Liver (tissue), 9 donors: ENCODE data around the gene IL36B. TPM values are rescaled to one million over a fixed set of nuclear protein-coding genes. Genes with fewer than 3 reads are reported as not detected.

Experiments
- DNase-seq: peaks from one replicate; pipeline ENCODE4 v3.0.0-alpha.2; 2017; ENCODE audit warnings: low spot score
- H3K27ac ChIP-seq, 2 donors: one replicate each; pipeline ENCODE4 v1.7.0; 2013; ENCODE audit warnings: inconsistent platforms in 2 of 2, low read length in 2 of 2, control low read depth in 1 of 2, low read depth in 1 of 2, mild to moderate bottlenecking in 1 of 2
- H3K27me3 ChIP-seq, 4 donors: one replicate each; pipeline versions ENCODE4 v1.6.1 to v1.7.0; 2013; ENCODE audit warnings: low read length in 3 of 4, inconsistent platforms in 1 of 4, mild to moderate bottlenecking in 1 of 4, moderate library complexity in 1 of 4; ENCODE audit not compliant: control insufficient read depth in 4 of 4, insufficient read depth in 4 of 4
- H3K36me3 ChIP-seq, 4 donors: one replicate each; pipeline versions ENCODE4 v1.6.1 to v1.7.0; 2013; ENCODE audit warnings: low read length in 3 of 4, mild to moderate bottlenecking in 3 of 4, low read depth in 1 of 4, moderate library complexity in 1 of 4; ENCODE audit not compliant: control insufficient read depth in 4 of 4, insufficient read depth in 3 of 4
- H3K4me1 ChIP-seq, 4 donors: one replicate each; pipeline versions ENCODE4 v1.6.1 to v1.7.0; 2013; ENCODE audit warnings: low read length in 3 of 4, mild to moderate bottlenecking in 3 of 4, moderate library complexity in 1 of 4; ENCODE audit not compliant: control insufficient read depth in 4 of 4, insufficient read depth in 4 of 4
- H3K4me3 ChIP-seq, 3 donors: one replicate each; pipeline versions ENCODE4 v1.6.1 to v1.7.0; 2013; ENCODE audit warnings: low read length in 3 of 3, control low read depth in 1 of 3, low read depth in 1 of 3, mild to moderate bottlenecking in 1 of 3
- H3K9ac ChIP-seq, 2 donors: one replicate each; pipeline ENCODE4 v1.7.0; 2013; ENCODE audit warnings: low read length in 2 of 2, mild to moderate bottlenecking in 2 of 2, moderate library complexity in 2 of 2, control low read depth in 1 of 2, low read depth in 1 of 2
- H3K9me3 ChIP-seq, 4 donors: one replicate each; pipeline versions ENCODE4 v1.6.1 to v1.7.0; 2013; ENCODE audit warnings: low read length in 3 of 4; ENCODE audit not compliant: control insufficient read depth in 4 of 4
- EGR1 ChIP-seq, 2 donors: IDR thresholded peaks; 2 replicates each; pipeline ENCODE4 v1.6.1; 2016 to 2018; ENCODE audit warnings: antibody characterized with exemption in 2 of 2, low read depth in 2 of 2
- FOXA1 ChIP-seq: IDR thresholded peaks from 2 replicates; pipeline ENCODE4 v1.6.1; 2016; ENCODE audit warnings: antibody characterized with exemption
- FOXA2 ChIP-seq: IDR thresholded peaks from 2 replicates; pipeline ENCODE4 v1.6.1; 2016; ENCODE audit warnings: antibody characterized with exemption
- GABPA ChIP-seq, 2 donors: IDR thresholded peaks in 1 of 2; conservative IDR thresholded peaks in 1 of 2; 2 replicates each; pipeline ENCODE4 v1.6.1; 2016; ENCODE audit warnings: antibody characterized with exemption in 2 of 2, mild to moderate bottlenecking in 1 of 2, moderate library complexity in 1 of 2
- HNF4A ChIP-seq, 2 donors: conservative IDR thresholded peaks; 2 replicates each; pipeline ENCODE4 v1.6.1; 2016; ENCODE audit warnings: antibody characterized with exemption in 2 of 2, mild to moderate bottlenecking in 2 of 2
- HNF4G ChIP-seq: IDR thresholded peaks from 2 replicates; pipeline ENCODE4 v1.6.1; 2016; ENCODE audit warnings: antibody characterized with exemption
- JUND ChIP-seq, 2 donors: IDR thresholded peaks; 2 replicates each; pipeline ENCODE4 v1.6.1; 2016; ENCODE audit warnings: antibody characterized with exemption in 2 of 2
- NR2F2 ChIP-seq: IDR thresholded peaks from 2 replicates; pipeline ENCODE4 v1.6.1; 2016; ENCODE audit warnings: antibody characterized with exemption
- RAD21 ChIP-seq, 2 donors: IDR thresholded peaks; 2 replicates each; pipeline ENCODE4 v1.6.1; 2016; ENCODE audit warnings: antibody characterized with exemption in 2 of 2, mild to moderate bottlenecking in 2 of 2
- RXRA ChIP-seq, 2 donors: IDR thresholded peaks; 2 replicates each; pipeline ENCODE4 v1.6.1; 2017 to 2018; ENCODE audit warnings: antibody characterized with exemption in 2 of 2, mild to moderate bottlenecking in 1 of 2
- SP1 ChIP-seq: IDR thresholded peaks from 2 replicates; pipeline ENCODE4 v1.6.1; 2018; ENCODE audit warnings: antibody characterized with exemption, mild to moderate bottlenecking
- TAF1 ChIP-seq: conservative IDR thresholded peaks from 2 replicates; pipeline ENCODE4 v1.6.1; 2016; ENCODE audit warnings: antibody characterized with exemption, mild to moderate bottlenecking
- YY1 ChIP-seq: IDR thresholded peaks from 2 replicates; pipeline ENCODE4 v1.6.1; 2016; ENCODE audit warnings: antibody characterized with exemption, mild to moderate bottlenecking
- WGBS: extraction: QIAGEN DNeasy Blood & Tissue Kit; methylation state at CpG from one replicate; pipeline ENCODE4 v1.1.7; 2013; 5-methylcytosine and 5-hydroxymethylcytosine counted together
- polyA plus RNA-seq, 2 donors: library from polyadenylated mRNA; stranded (reverse) in 1 of 2; unstranded in 1 of 2; fragments of 200-250 nt in 1 of 2; fragments of >200 nt in 1 of 2; fragmentation: Nextera tagmentation in 1 of 2; extraction: Ambion mirVana in 1 of 2; gene quantifications; one replicate each; pipeline versions ENCODE4 v1.2.1 to v1.2.3, GENCODE V29; 2013 to 2015
- total RNA-seq, 2 donors: library from RNA; depleted of rRNA; stranded (reverse); fragments of >200 nt; gene quantifications; one replicate each; pipeline ENCODE4 v1.2.3, GENCODE V29; 2014
- TF ChIP-seq, protein P1 (sequence below): fragments of 150-350 bp; IDR thresholded peaks from 2 replicates; pipeline ENCODE4 v1.5.1; 2017; ENCODE audit warnings: improper control_type of control experiment, low read depth, low read length; ENCODE audit not compliant: missing input control
- TF ChIP-seq, protein P2 (sequence below): IDR thresholded peaks from 2 replicates; pipeline ENCODE4 v1.6.1; 2016; ENCODE audit warnings: antibody characterized with exemption
- TF ChIP-seq, protein P3 (sequence below): IDR thresholded peaks from 2 replicates; pipeline ENCODE4 v1.6.1; 2016; ENCODE audit warnings: antibody characterized with exemption, mild to moderate bottlenecking
- TF ChIP-seq, protein P4 (sequence below): IDR thresholded peaks from 2 replicates; pipeline ENCODE4 v1.6.1; 2016; ENCODE audit warnings: antibody characterized with exemption
- TF ChIP-seq, protein P5 (sequence below): IDR thresholded peaks from 2 replicates; pipeline ENCODE4 v1.6.1; 2016; ENCODE audit warnings: antibody characterized with exemption
- donor health status: healthy.
- donor health status: healthy.
- donor health status: healthy.
- donor health status: healthy.
- donor health status: healthy.

The IL36B gene
- total and polyA plus RNA-seq, 4 donors: not detected

DNA sequence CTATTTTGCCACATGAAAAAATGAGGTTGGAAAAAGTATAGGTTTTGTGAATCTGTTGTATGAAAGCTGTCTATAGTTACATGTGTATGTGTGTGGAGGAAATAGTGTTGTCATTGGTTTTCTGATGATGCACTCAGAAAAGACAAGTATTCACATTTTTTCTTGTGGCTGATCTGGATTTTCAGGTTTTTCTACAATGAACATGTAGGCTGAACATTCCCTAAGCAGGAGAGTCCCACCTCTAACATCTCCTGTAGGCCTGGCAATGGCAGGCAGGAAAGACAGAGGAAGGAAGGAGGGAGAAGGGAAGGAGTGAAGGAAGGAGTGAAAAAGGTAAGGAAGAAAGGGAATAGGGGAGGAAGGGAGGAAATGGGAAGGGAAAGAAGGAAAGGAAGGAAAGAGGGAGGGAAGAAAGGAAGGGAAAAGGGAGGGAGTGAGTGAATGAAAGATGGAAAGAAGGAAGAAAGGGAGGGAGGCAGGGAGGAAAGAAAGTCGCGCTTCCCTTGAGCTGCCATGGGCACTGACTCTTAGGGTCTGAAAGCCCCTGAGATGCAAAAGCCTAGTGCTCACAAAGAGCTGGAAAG lies 5.8 kb upstream of the IL36B start:
- WGBS: 70% methylated on average over 2 of the region's 2 CpGs

More for the DNA sequence above, 5.8 kb upstream of the IL36B start:
- no peak overlapping the region for H3K27ac ChIP-seq
- H3K27me3 ChIP-seq: no peaks in the 10 kb centered on the region
- no peak for TF ChIP-seq HNF4A (conservative IDR thresholded peaks at IDR 0.05)
- no peak for TF ChIP-seq HNF4G
- TF ChIP-seq, protein P1, sequence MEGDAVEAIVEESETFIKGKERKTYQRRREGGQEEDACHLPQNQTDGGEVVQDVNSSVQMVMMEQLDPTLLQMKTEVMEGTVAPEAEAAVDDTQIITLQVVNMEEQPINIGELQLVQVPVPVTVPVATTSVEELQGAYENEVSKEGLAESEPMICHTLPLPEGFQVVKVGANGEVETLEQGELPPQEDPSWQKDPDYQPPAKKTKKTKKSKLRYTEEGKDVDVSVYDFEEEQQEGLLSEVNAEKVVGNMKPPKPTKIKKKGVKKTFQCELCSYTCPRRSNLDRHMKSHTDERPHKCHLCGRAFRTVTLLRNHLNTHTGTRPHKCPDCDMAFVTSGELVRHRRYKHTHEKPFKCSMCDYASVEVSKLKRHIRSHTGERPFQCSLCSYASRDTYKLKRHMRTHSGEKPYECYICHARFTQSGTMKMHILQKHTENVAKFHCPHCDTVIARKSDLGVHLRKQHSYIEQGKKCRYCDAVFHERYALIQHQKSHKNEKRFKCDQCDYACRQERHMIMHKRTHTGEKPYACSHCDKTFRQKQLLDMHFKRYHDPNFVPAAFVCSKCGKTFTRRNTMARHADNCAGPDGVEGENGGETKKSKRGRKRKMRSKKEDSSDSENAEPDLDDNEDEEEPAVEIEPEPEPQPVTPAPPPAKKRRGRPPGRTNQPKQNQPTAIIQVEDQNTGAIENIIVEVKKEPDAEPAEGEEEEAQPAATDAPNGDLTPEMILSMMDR: no peak
- TF ChIP-seq NR2F2: no peak
- TF ChIP-seq JUND (IDR thresholded peaks at IDR 0.05): no peak
- no peak for TF ChIP-seq RXRA (IDR thresholded peaks at IDR 0.05)
- TF ChIP-seq FOXA1: no peak
- TF ChIP-seq, protein P2, sequence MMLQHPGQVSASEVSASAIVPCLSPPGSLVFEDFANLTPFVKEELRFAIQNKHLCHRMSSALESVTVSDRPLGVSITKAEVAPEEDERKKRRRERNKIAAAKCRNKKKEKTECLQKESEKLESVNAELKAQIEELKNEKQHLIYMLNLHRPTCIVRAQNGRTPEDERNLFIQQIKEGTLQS: no peak
- TF ChIP-seq, protein P3, sequence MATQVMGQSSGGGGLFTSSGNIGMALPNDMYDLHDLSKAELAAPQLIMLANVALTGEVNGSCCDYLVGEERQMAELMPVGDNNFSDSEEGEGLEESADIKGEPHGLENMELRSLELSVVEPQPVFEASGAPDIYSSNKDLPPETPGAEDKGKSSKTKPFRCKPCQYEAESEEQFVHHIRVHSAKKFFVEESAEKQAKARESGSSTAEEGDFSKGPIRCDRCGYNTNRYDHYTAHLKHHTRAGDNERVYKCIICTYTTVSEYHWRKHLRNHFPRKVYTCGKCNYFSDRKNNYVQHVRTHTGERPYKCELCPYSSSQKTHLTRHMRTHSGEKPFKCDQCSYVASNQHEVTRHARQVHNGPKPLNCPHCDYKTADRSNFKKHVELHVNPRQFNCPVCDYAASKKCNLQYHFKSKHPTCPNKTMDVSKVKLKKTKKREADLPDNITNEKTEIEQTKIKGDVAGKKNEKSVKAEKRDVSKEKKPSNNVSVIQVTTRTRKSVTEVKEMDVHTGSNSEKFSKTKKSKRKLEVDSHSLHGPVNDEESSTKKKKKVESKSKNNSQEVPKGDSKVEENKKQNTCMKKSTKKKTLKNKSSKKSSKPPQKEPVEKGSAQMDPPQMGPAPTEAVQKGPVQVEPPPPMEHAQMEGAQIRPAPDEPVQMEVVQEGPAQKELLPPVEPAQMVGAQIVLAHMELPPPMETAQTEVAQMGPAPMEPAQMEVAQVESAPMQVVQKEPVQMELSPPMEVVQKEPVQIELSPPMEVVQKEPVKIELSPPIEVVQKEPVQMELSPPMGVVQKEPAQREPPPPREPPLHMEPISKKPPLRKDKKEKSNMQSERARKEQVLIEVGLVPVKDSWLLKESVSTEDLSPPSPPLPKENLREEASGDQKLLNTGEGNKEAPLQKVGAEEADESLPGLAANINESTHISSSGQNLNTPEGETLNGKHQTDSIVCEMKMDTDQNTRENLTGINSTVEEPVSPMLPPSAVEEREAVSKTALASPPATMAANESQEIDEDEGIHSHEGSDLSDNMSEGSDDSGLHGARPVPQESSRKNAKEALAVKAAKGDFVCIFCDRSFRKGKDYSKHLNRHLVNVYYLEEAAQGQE: no peak
- no peak for TF ChIP-seq EGR1 (IDR thresholded peaks at IDR 0.05; ENCODE audit: low read depth in 2 of 2)
- TF ChIP-seq YY1: no peak
- no peak for TF ChIP-seq GABPA (IDR thresholded peaks at IDR 0.05 in 1 of 2, conservative IDR thresholded peaks at IDR 0.05 in 1 of 2)
- TF ChIP-seq FOXA2: no peak
- no peak for TF ChIP-seq RAD21 (IDR thresholded peaks at IDR 0.05)
- TF ChIP-seq SP1: no peak
- TF ChIP-seq, protein P4, sequence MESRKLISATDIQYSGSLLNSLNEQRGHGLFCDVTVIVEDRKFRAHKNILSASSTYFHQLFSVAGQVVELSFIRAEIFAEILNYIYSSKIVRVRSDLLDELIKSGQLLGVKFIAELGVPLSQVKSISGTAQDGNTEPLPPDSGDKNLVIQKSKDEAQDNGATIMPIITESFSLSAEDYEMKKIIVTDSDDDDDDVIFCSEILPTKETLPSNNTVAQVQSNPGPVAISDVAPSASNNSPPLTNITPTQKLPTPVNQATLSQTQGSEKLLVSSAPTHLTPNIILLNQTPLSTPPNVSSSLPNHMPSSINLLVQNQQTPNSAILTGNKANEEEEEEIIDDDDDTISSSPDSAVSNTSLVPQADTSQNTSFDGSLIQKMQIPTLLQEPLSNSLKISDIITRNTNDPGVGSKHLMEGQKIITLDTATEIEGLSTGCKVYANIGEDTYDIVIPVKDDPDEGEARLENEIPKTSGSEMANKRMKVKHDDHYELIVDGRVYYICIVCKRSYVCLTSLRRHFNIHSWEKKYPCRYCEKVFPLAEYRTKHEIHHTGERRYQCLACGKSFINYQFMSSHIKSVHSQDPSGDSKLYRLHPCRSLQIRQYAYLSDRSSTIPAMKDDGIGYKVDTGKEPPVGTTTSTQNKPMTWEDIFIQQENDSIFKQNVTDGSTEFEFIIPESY: no peak
- TF ChIP-seq, protein P5, sequence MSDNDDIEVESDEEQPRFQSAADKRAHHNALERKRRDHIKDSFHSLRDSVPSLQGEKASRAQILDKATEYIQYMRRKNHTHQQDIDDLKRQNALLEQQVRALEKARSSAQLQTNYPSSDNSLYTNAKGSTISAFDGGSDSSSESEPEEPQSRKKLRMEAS: no peak
- TF ChIP-seq TAF1: no peak
- no peaks in the 10 kb centered on the region for H3K4me1 ChIP-seq
- H3K4me3 ChIP-seq: no peak overlapping the region
- no peak overlapping the region for H3K9ac ChIP-seq
- no peaks in the 10 kb centered on the region for H3K36me3 ChIP-seq
- no peak for DNase-seq
- peaks cover 0 to 3% (median 0%) of the 10 kb centered on the region in 4 donors for H3K9me3 ChIP-seq
